H9 (cell line): Measurements from ENCODE around the gene PPP2R5E. TPM values are rescaled to one million over a fixed set of nuclear protein-coding genes. Genes with fewer than 3 reads are reported as not detected.

Source experiments
- DNase-seq: peaks from one replicate; pipeline ENCODE4 v3.0.0-alpha.2; 2017
- H2AFZ ChIP-seq: one replicate; pipeline ENCODE4 v1.6.1; 2013; ENCODE audit warnings: mild to moderate bottlenecking, low read length, control low read depth, moderate library complexity
- H2AK5ac ChIP-seq: 2 replicates; pipeline ENCODE4 v1.6.1; 2013; ENCODE audit warnings: low read length, control low read depth, mixed read lengths; ENCODE audit not compliant: insufficient read length
- H2BK120ac ChIP-seq: one replicate; pipeline ENCODE4 v1.6.1; 2013; ENCODE audit warnings: low read depth, mild to moderate bottlenecking, low read length, control low read depth, inconsistent platforms; ENCODE audit not compliant: poor library complexity, severe bottlenecking
- H2BK12ac ChIP-seq: 2 replicates; pipeline ENCODE4 v1.6.1; 2013; ENCODE audit warnings: low read length, control low read depth, mixed read lengths, low read depth; ENCODE audit not compliant: insufficient read length
- H2BK15ac ChIP-seq: 2 replicates; pipeline ENCODE4 v1.6.1; 2013; ENCODE audit warnings: low read depth, low read length, control low read depth
- H2BK20ac ChIP-seq: one replicate; pipeline ENCODE4 v1.6.1; 2013; ENCODE audit warnings: low read depth, mild to moderate bottlenecking, low read length, control low read depth, inconsistent platforms; ENCODE audit not compliant: poor library complexity, severe bottlenecking
- H2BK5ac ChIP-seq: 2 replicates; pipeline ENCODE4 v1.6.1; 2013; ENCODE audit warnings: low read length, control low read depth, mixed read lengths; ENCODE audit not compliant: insufficient read length
- H3K14ac ChIP-seq: 2 replicates; pipeline ENCODE4 v1.6.1; 2013; ENCODE audit warnings: low read length, control low read depth; ENCODE audit not compliant: insufficient read depth
- H3K18ac ChIP-seq: 2 replicates; pipeline ENCODE4 v1.6.1; 2013; ENCODE audit warnings: low read depth, mild to moderate bottlenecking, mixed read lengths, low read length, control low read depth; ENCODE audit not compliant: insufficient read length
- H3K23ac ChIP-seq: 2 replicates; pipeline ENCODE4 v1.6.1; 2013; ENCODE audit warnings: low read length, control low read depth, mixed read lengths, low read depth; ENCODE audit not compliant: insufficient read length
- H3K23me2 ChIP-seq: 2 replicates; pipeline ENCODE4 v1.6.1; 2013; ENCODE audit warnings: low read depth, mild to moderate bottlenecking, mixed read lengths, low read length, control low read depth; ENCODE audit not compliant: insufficient read length, poor library complexity, severe bottlenecking
- H3K27ac ChIP-seq: 2 replicates; pipeline ENCODE4 v1.5.1; 2013; ENCODE audit warnings: low read length, control low read depth, mixed read lengths, low read depth; ENCODE audit not compliant: insufficient read length
- H3K27me3 ChIP-seq: 2 replicates; pipeline ENCODE4 v1.6.1; 2013; ENCODE audit warnings: low read length, control low read depth, inconsistent platforms; ENCODE audit not compliant: insufficient read depth
- H3K4ac ChIP-seq: 2 replicates; pipeline ENCODE4 v1.6.1; 2013; ENCODE audit warnings: low read depth, mild to moderate bottlenecking, control low read depth, inconsistent platforms, low read length, moderate library complexity
- H3K4me1 ChIP-seq: 2 replicates; pipeline ENCODE4 v1.6.1; 2013; ENCODE audit warnings: low read length, control low read depth, inconsistent platforms; ENCODE audit not compliant: insufficient read depth
- H3K4me2 ChIP-seq: 2 replicates; pipeline ENCODE4 v1.6.1; 2013; ENCODE audit warnings: low read length, control low read depth, mixed read lengths; ENCODE audit not compliant: insufficient read length, insufficient read depth
- H3K56ac ChIP-seq: 2 replicates; pipeline ENCODE4 v1.6.1; 2013; ENCODE audit warnings: low read depth, mild to moderate bottlenecking, mixed read lengths, low read length, control low read depth; ENCODE audit not compliant: insufficient read length
- H3K79me1 ChIP-seq: 2 replicates; pipeline ENCODE4 v1.6.1; 2013; ENCODE audit warnings: low read depth, mild to moderate bottlenecking, moderate library complexity, low read length, control low read depth, inconsistent platforms; ENCODE audit not compliant: insufficient read depth, poor library complexity, severe bottlenecking
- H3K79me2 ChIP-seq: 2 replicates; pipeline ENCODE4 v1.6.1; 2013; ENCODE audit warnings: low read length, control low read depth, inconsistent platforms; ENCODE audit not compliant: insufficient read depth
- H3K9ac ChIP-seq: 2 replicates; pipeline ENCODE4 v1.6.1; 2013; ENCODE audit warnings: low read length, control low read depth, mixed read lengths; ENCODE audit not compliant: insufficient read length; ENCODE audit errors: extremely low read depth
- H3K9me3 ChIP-seq: one replicate; pipeline ENCODE4 v1.6.1; 2013; ENCODE audit warnings: low read depth, low read length, inconsistent platforms; ENCODE audit not compliant: control insufficient read depth
- H3T11ph ChIP-seq: one replicate; pipeline ENCODE4 v1.6.1; 2013; ENCODE audit warnings: mild to moderate bottlenecking, low read length, control low read depth, inconsistent platforms
- H4K20me1 ChIP-seq: one replicate; pipeline ENCODE4 v1.6.1; 2013; ENCODE audit not compliant: control insufficient read depth, insufficient read length, insufficient read depth
- H4K5ac ChIP-seq: 2 replicates; pipeline ENCODE4 v1.6.1; 2013; ENCODE audit warnings: low read depth, mild to moderate bottlenecking, mixed read lengths, low read length, control low read depth; ENCODE audit not compliant: insufficient read length
- H4K8ac ChIP-seq: replicated peaks from 2 replicates; pipeline ENCODE4 v1.6.1; 2013; ENCODE audit warnings: low read length, control low read depth, mixed read lengths, low read depth; ENCODE audit not compliant: insufficient read length
- H4K91ac ChIP-seq: 2 replicates; pipeline ENCODE4 v1.6.1; 2013; ENCODE audit warnings: low read depth, mild to moderate bottlenecking, moderate library complexity, mixed read lengths, low read length, control low read depth; ENCODE audit not compliant: insufficient read length
- H3K27ac Mint-ChIP-seq, 3 experiments: 2 replicates in 2 of 3; 3 replicates in 1 of 3; pipeline ENCODE4 v1.8.0; 2020 to 2021; ENCODE audit warnings: mixed read lengths in 3 of 3, mild to moderate bottlenecking in 1 of 3, moderate library complexity in 1 of 3
- H3K27me3 Mint-ChIP-seq: 2 replicates; pipeline ENCODE4 v1.8.0; 2021; ENCODE audit warnings: low read depth, mild to moderate bottlenecking, moderate library complexity, mixed read lengths
- H3K36me3 Mint-ChIP-seq, 3 experiments: 2 replicates in 2 of 3; 3 replicates in 1 of 3; pipeline ENCODE4 v1.8.0; 2020 to 2021; ENCODE audit warnings: low read depth in 3 of 3, mixed read lengths in 3 of 3; ENCODE audit not compliant: insufficient read depth in 1 of 3
- H3K4me1 Mint-ChIP-seq, 2 experiments: 2 replicates each; pipeline ENCODE4 v1.8.0; 2020; ENCODE audit warnings: mixed read lengths in 2 of 2
- H3K4me3 Mint-ChIP-seq, 2 experiments: 2 replicates in 1 of 2; 3 replicates in 1 of 2; pipeline ENCODE4 v1.8.0; 2020 to 2021; ENCODE audit warnings: mild to moderate bottlenecking in 2 of 2, mixed read lengths in 2 of 2, moderate library complexity in 1 of 2
- H3K9me3 Mint-ChIP-seq, 2 experiments: 2 replicates in 1 of 2; 3 replicates in 1 of 2; pipeline ENCODE4 v1.8.0; 2020; ENCODE audit warnings: mild to moderate bottlenecking in 2 of 2, mixed read lengths in 2 of 2, moderate library complexity in 1 of 2
- WGBS: extraction: QIAGEN DNeasy Blood & Tissue Kit; methylation state at CpG from one replicate; pipeline ENCODE4 v1.1.7; 2013; ENCODE audit warnings: missing lambda C conversion rate, low lambda C conversion rate, mixed read lengths; ENCODE audit not compliant: insufficient read length; ENCODE audit errors: extremely low coverage; 5-methylcytosine and 5-hydroxymethylcytosine counted together
- total RNA-seq: library from RNA; stranded (reverse); gene quantifications from 2 replicates; pipeline ENCODE4 v1.2.1, GENCODE V29; 2021
- TF ChIP-seq, protein P1 (sequence below): fragments of 200-600 bp; sonication (generic); conservative IDR thresholded peaks from 3 replicates; pipeline ENCODE4 v1.8.0; 2021; ENCODE audit warnings: antibody characterized with exemption, mild to moderate bottlenecking

PPP2R5E gene
- total RNA-seq, 1 experiment from 2014 or later: 65.8 TPM

DNA sequence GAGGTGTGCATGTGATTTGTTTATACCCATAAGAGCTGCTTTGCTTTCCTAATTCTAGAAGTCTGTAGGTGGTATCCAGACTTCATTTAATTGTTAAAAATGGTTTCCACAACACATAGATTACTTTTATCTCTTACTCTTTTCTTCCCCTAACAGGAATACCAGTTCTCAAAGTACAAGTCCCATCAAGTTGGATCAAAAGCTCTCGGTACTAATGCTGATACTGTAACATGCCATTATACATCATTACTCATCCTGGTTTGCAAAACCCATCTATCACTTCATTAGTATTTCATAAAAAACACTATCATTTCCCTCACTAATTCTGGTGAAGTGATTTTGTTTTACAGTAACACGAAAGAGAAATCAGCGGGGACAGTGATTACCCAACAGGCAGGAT, 94.3 kb downstream of the PPP2R5E start:
- Histone ChIP-seq H3K79me2 (peaks cover 4% of the 10 kb centered on the region; the same call in 1 of the 2 replicates), H3K56ac (no peak overlapping the region), H3K4me1 (no peaks in the 10 kb centered on the region; the same call in 1 of the 2 replicates), H3K23me2 (no peaks in the 10 kb centered on the region), H2BK15ac (no peak overlapping the region), H4K8ac (no peak overlapping the region), H2BK5ac (no peak overlapping the region), H2AK5ac (no peak overlapping the region), H3K4ac (no peak overlapping the region), H4K91ac (no peak overlapping the region), H3K18ac (no peak overlapping the region), H2BK20ac (no peak overlapping the region), H3K79me1 (peaks cover 5% of the 10 kb centered on the region), H3K27me3 (no peaks in the 10 kb centered on the region), H2AFZ (no peak overlapping the region), H4K5ac (no peak overlapping the region), H3K4me2 (no peak overlapping the region), H3K27ac (no peak overlapping the region), H3K14ac (no peak overlapping the region), H3K9me3 (no peaks in the 10 kb centered on the region), H3K23ac (no peak overlapping the region), H3T11ph (no peak overlapping the region), H3K9ac (no peak overlapping the region), H2BK12ac (no peak overlapping the region), H4K20me1 (no peaks in the 10 kb centered on the region), H2BK120ac (no peak overlapping the region)
- H3K9me3 Mint-ChIP-seq: no peaks in the 10 kb centered on the region
- DNase-seq: no peak
- H3K36me3 Mint-ChIP-seq: peaks cover 7 to 16% (median 15%) of the 10 kb centered on the region in 3 experiments; a peak in 6 of 7 replicates
- no peaks in the 10 kb centered on the region for H3K27me3 Mint-ChIP-seq
- no peak overlapping the region for H3K27ac Mint-ChIP-seq
- no peak overlapping the region for H3K4me3 Mint-ChIP-seq
- WGBS: no CpG with 5 or more reads among the region's 3 CpGs
- H3K4me1 Mint-ChIP-seq: no peaks in the 10 kb centered on the region
- TF ChIP-seq, protein P1, sequence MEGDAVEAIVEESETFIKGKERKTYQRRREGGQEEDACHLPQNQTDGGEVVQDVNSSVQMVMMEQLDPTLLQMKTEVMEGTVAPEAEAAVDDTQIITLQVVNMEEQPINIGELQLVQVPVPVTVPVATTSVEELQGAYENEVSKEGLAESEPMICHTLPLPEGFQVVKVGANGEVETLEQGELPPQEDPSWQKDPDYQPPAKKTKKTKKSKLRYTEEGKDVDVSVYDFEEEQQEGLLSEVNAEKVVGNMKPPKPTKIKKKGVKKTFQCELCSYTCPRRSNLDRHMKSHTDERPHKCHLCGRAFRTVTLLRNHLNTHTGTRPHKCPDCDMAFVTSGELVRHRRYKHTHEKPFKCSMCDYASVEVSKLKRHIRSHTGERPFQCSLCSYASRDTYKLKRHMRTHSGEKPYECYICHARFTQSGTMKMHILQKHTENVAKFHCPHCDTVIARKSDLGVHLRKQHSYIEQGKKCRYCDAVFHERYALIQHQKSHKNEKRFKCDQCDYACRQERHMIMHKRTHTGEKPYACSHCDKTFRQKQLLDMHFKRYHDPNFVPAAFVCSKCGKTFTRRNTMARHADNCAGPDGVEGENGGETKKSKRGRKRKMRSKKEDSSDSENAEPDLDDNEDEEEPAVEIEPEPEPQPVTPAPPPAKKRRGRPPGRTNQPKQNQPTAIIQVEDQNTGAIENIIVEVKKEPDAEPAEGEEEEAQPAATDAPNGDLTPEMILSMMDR: no peak
